B cell (primary cell): ENCODE data around the gene SERPINB6. TPM values are rescaled to one million over a fixed set of nuclear protein-coding genes. Genes with fewer than 3 reads are reported as not detected.

Experiments used
- ATAC-seq: fragments of 200-7000 bp; cut with Tn5 transposase; one replicate; pipeline ENCODE4 v1.10.0; 2021; ENCODE audit warnings: low read depth, mild to moderate bottlenecking, moderate number of reproducible peaks, moderate library complexity
- CTCF ChIA-PET: fragments of 350-600 bp; sonication (Branson Sonifier 250); formaldehyde crosslinking; loops from one replicate; lab custom pipeline; 2021; ENCODE audit warnings: antibody characterized with exemption, inconsistent platforms; lab: Charles Lee
- POLR2A ChIA-PET: fragments of 350-600 bp; sonication (Branson Sonifier 250); formaldehyde crosslinking; loops from one replicate; lab custom pipeline; 2021; ENCODE audit warnings: antibody characterized with exemption; lab: Charles Lee
- DNase-seq: peaks from one replicate; pipeline ENCODE4 v3.0.0; 2013
- H2AFZ ChIP-seq: 2 replicates; pipeline ENCODE4 v1.6.1; 2012; ENCODE audit warnings: mild to moderate bottlenecking, low read depth, low read length; ENCODE audit not compliant: insufficient read depth, poor library complexity, severe bottlenecking
- H3K27ac ChIP-seq, 2 donors: 1 replicate in 1 of 2; 2 replicates in 1 of 2; pipeline ENCODE4 v1.5.1; 2012 to 2013; ENCODE audit warnings: low read length in 2 of 2, mild to moderate bottlenecking in 2 of 2, moderate library complexity in 1 of 2
- H3K27me3 ChIP-seq, 4 experiments: fragments of 200-600 bp in 1 of 4; sonication (generic) in 1 of 4; replicated peaks in 1 of 4; 1 replicate in 2 of 4; 2 replicates in 2 of 4; pipeline versions ENCODE4 v1.6.1 to v1.7.0; 2013 to 2016; ENCODE audit warnings: low read length in 3 of 4, mild to moderate bottlenecking in 2 of 4, mixed read lengths in 1 of 4, moderate library complexity in 1 of 4; ENCODE audit not compliant: insufficient read depth in 4 of 4, control insufficient read depth in 3 of 4; ENCODE audit errors: control extremely low read depth in 1 of 4
- H3K36me3 ChIP-seq, 2 experiments: replicated peaks in 1 of 2; 1 replicate in 1 of 2; 2 replicates in 1 of 2; pipeline versions ENCODE4 v1.6.1 to v1.7.1; 2013; ENCODE audit warnings: low read length in 1 of 2; ENCODE audit not compliant: insufficient read depth in 2 of 2, control insufficient read depth in 1 of 2; ENCODE audit errors: control extremely low read depth in 1 of 2, extremely low read depth in 1 of 2
- H3K4me1 ChIP-seq, 2 donors: fragments of 200-600 bp in 1 of 2; sonication (generic) in 1 of 2; 1 replicate in 1 of 2; 2 replicates in 1 of 2; pipeline versions ENCODE4 v1.5.1 to v1.6.1; 2013 to 2017; ENCODE audit warnings: low read length in 2 of 2; ENCODE audit not compliant: control insufficient read depth in 2 of 2, insufficient read depth in 2 of 2
- H3K4me2 ChIP-seq: replicated peaks from 2 replicates; pipeline ENCODE3; 2012; ENCODE audit warnings: mild to moderate bottlenecking, low read depth, low read length; ENCODE audit not compliant: poor library complexity, severe bottlenecking
- H3K4me3 ChIP-seq, 5 experiments: fragments of 200-600 bp in 1 of 5; sonication (generic) in 1 of 5; 1 replicate in 3 of 5; 2 replicates in 2 of 5; pipeline versions ENCODE4 v1.5.1 to v1.7.0; 2011 to 2016; ENCODE audit warnings: low read length in 4 of 5, mild to moderate bottlenecking in 4 of 5, low read depth in 2 of 5, control low read depth in 1 of 5, moderate library complexity in 1 of 5; ENCODE audit not compliant: insufficient read depth in 1 of 5; ENCODE audit errors: control extremely low read depth in 1 of 5, extremely low read depth in 1 of 5
- H3K79me2 ChIP-seq: fragments of 200-600 bp; sonication (generic); one replicate; pipeline ENCODE4 v1.6.0; 2016; ENCODE audit warnings: low read length; ENCODE audit not compliant: control insufficient read depth, insufficient read depth
- H3K9ac ChIP-seq: fragments of 200-600 bp; sonication (generic); 2 replicates; pipeline ENCODE4 v1.6.1; 2017; ENCODE audit warnings: mild to moderate bottlenecking, low read length, moderate library complexity
- H3K9me3 ChIP-seq, 3 donors: one replicate each; pipeline versions ENCODE4 v1.6.1 to v1.7.1; 2013; ENCODE audit warnings: low read length in 2 of 3; ENCODE audit not compliant: control insufficient read depth in 2 of 3, insufficient read depth in 1 of 3; ENCODE audit errors: control extremely low read depth in 1 of 3
- H4K20me1 ChIP-seq: 2 replicates; pipeline ENCODE4 v1.6.0; 2012; ENCODE audit warnings: mild to moderate bottlenecking, low read length; ENCODE audit not compliant: insufficient read depth, control insufficient read depth, poor library complexity, severe bottlenecking
- H3K27ac Mint-ChIP-seq: one replicate; pipeline ENCODE4 v1.8.0; 2021; ENCODE audit warnings: mixed read lengths
- H3K27me3 Mint-ChIP-seq: one replicate; pipeline ENCODE4 v1.8.0; 2021; ENCODE audit warnings: mixed read lengths
- H3K4me1 Mint-ChIP-seq: one replicate; pipeline ENCODE4 v1.8.0; 2021; ENCODE audit warnings: mixed read lengths
- H3K4me3 Mint-ChIP-seq: one replicate; pipeline ENCODE4 v1.8.0; 2021; ENCODE audit warnings: mixed read lengths
- H3K9me3 Mint-ChIP-seq: one replicate; pipeline ENCODE4 v1.8.0; 2022; ENCODE audit warnings: mixed read lengths; ENCODE audit not compliant: insufficient read depth
- CTCF ChIP-seq: fragments of 200-600 bp; IDR thresholded peaks from one replicate; pipeline ENCODE4 v1.8.0; 2022; ENCODE audit warnings: antibody characterized with exemption, mild to moderate bottlenecking
- EZH2 ChIP-seq: IDR thresholded peaks from 2 replicates; pipeline ENCODE4 v1.6.1; 2012; ENCODE audit warnings: borderline replicate concordance, low read depth, mild to moderate bottlenecking, moderate library complexity, low read length; ENCODE audit not compliant: insufficient read depth, poor library complexity, severe bottlenecking
- WGBS: methylation state at CpG from one replicate; pipeline ENCODE4 v1.1.5; 2013; ENCODE audit warnings: missing lambda C conversion rate; ENCODE audit not compliant: insufficient coverage; 5-methylcytosine and 5-hydroxymethylcytosine counted together
- intact Hi-C: fragments of 100-400 bp; cut with micrococcal nuclease; formaldehyde crosslinking; loops from one replicate; pipeline ENCODE4 v1.10.0; 2022
- polyA plus RNA-seq: library from polyadenylated mRNA; depleted of rRNA; stranded (reverse); fragments of >200 nt; gene quantifications from 2 replicates; pipeline ENCODE4 v1.2.3, GENCODE V29; 2012
- total RNA-seq, 2 donors: library from RNA; stranded (reverse); fragments of 120-200 nt in 1 of 2; gene quantifications; 1 replicate in 1 of 2; 2 replicates in 1 of 2; pipeline versions ENCODE4 v1.2.3 to v1.2.4, GENCODE V29; 2013 to 2022

The SERPINB6 gene
- total and polyA plus RNA-seq, 2 donors (not counting 1 experiment from before 2014, with no cell fraction given): 35.2 to 58.5 TPM

GRCh38 chr6:2931970-2932748 lies 39.2 kb downstream of the SERPINB6 start:
- POLR2A ChIA-PET: interaction anchor here (0.6 to 2.0 kb wide), 2 partner anchors 86 to 92 kb away, joined by 3 to 6 read pairs; no protein-coding TSS in a partner anchor
- Histone ChIP-seq H3K4me2 (peak overlapping the region; percentile 68), H2AFZ (peak overlapping the region; percentile 70), H3K27me3 (no peaks in the 10 kb centered on the region), H3K9me3 (peaks cover 0 to 19% (median 2%) of the 10 kb centered on the region in 3 donors), H3K36me3 (no peaks in the 10 kb centered on the region), H3K4me3 (peak overlapping the region in 1 of 5 experiments; percentile 23), H3K4me1 (peaks cover 13 to 17% of the 10 kb centered on the region in 2 donors), H3K27ac (no peak overlapping the region), H3K9ac (no peak overlapping the region), H3K79me2 (no peaks in the 10 kb centered on the region), H4K20me1 (no peaks in the 10 kb centered on the region)
- Mint-ChIP-seq H3K4me1 (peaks cover 20% of the 10 kb centered on the region), H3K27me3 (no peaks in the 10 kb centered on the region), H3K4me3 (peak overlapping the region; percentile 69), H3K27ac (peak overlapping the region; percentile 57), H3K9me3 (peaks cover 6% of the 10 kb centered on the region)
- intact Hi-C loops: loop anchor here (1.0 to 2.0 kb wide), 5 partner anchors 21 to 141 kb away; no protein-coding TSS in a partner anchor
- DNase-seq (peak; percentile 90), ATAC-seq (peak; percentile 98)
- peak; percentile 98 for TF ChIP-seq CTCF
- TF ChIP-seq EZH2: no peak
- WGBS: 21% methylated on average over 10 of the region's 11 CpGs
- CTCF ChIA-PET: interaction anchor here (0.5 to 10.3 kb wide), 41 partner anchors 8 to 343 kb away, joined by 3 to 383 read pairs (median 5); partner anchors contain the start of genes SERPINB1, SERPINB9 and WRNIP1

- DNase-seq: no peak
- Histone ChIP-seq H4K20me1 (no peaks in the 10 kb centered on the region), H3K4me1 (peaks cover 9 to 11% of the 10 kb centered on the region in 2 donors), H3K79me2 (no peaks in the 10 kb centered on the region), H3K27ac (no peak overlapping the region), H3K36me3 (no peaks in the 10 kb centered on the region), H3K4me2 (no peak overlapping the region), H3K9ac (no peak overlapping the region), H3K27me3 (no peaks in the 10 kb centered on the region), H2AFZ (no peak overlapping the region), H3K9me3 (peaks cover 0 to 17% (median 2%) of the 10 kb centered on the region in 3 donors), H3K4me3 (no peak overlapping the region)
- Mint-ChIP-seq H3K27ac (no peak overlapping the region), H3K4me3 (no peak overlapping the region), H3K27me3 (no peaks in the 10 kb centered on the region), H3K9me3 (peaks cover 2% of the 10 kb centered on the region), H3K4me1 (peaks cover 10% of the 10 kb centered on the region)
- ATAC-seq: no peak
- intact Hi-C loops: no loop called here
- CTCF ChIA-PET: interaction anchor here (0.8 to 10.3 kb wide), 28 partner anchors 9 to 206 kb away, joined by 3 to 383 read pairs (median 6); partner anchors contain the start of genes SERPINB1 and WRNIP1
- TF ChIP-seq EZH2: no peak
- TF ChIP-seq CTCF: no peak
- WGBS: 100% methylated on average over 4 of the region's 8 CpGs
- POLR2A ChIA-PET: interaction anchor here (0.5 kb wide), 1 partner anchor 81 kb away, joined by 7 read pairs; no protein-coding TSS in a partner anchor
Observed at GRCh38 chr6:2931055-2931454, 40.3 kb downstream of the SERPINB6 start.
